PFSK-1 (cell line): ENCODE results near the gene PCLO.

ENCODE experiments used
- POLR2AphosphoS5 ChIP-seq: IDR thresholded peaks from 2 replicates; pipeline ENCODE4 v1.6.1; 2012; ENCODE audit warnings: low read depth, mild to moderate bottlenecking, control low read depth, low read length, moderate library complexity
- REST ChIP-seq, 2 experiments: IDR thresholded peaks; 2 replicates each; pipeline versions ENCODE4 v1.6.1 to v1.8.0; 2011 to 2012; ENCODE audit warnings: low read depth in 2 of 2, low read length in 2 of 2, control low read depth in 1 of 2, inconsistent platforms in 1 of 2, mild to moderate bottlenecking in 1 of 2, moderate library complexity in 1 of 2; ENCODE audit not compliant: insufficient read depth in 1 of 2
- TAF1 ChIP-seq: IDR thresholded peaks from 2 replicates; pipeline ENCODE4 v1.6.1; 2012; ENCODE audit warnings: low read length, control low read depth, borderline replicate concordance; ENCODE audit not compliant: insufficient read depth

GRCh38 chr7:83015916-83016315 lies 146.8 kb downstream of the PCLO start:
- TF ChIP-seq REST (IDR thresholded peaks at IDR 0.05; ENCODE audit: insufficient read depth in 1 of 2, low read depth in 2 of 2, low read length in 2 of 2) (no peak), POLR2AphosphoS5 (no peak), TAF1 (no peak)
